PFSK-1 (cell line): ENCODE results near the gene TTC24.

Experiments
- POLR2AphosphoS5 ChIP-seq: IDR thresholded peaks from 2 replicates; pipeline ENCODE4 v1.6.1; 2012; ENCODE audit warnings: low read depth, mild to moderate bottlenecking, control low read depth, low read length, moderate library complexity
- SIN3A ChIP-seq: IDR thresholded peaks from 2 replicates; pipeline ENCODE4 v1.6.1; 2012; ENCODE audit warnings: mild to moderate bottlenecking, low read length, moderate library complexity, borderline replicate concordance; ENCODE audit not compliant: insufficient read depth
- TAF1 ChIP-seq: IDR thresholded peaks from 2 replicates; pipeline ENCODE4 v1.6.1; 2012; ENCODE audit warnings: low read length, control low read depth, borderline replicate concordance; ENCODE audit not compliant: insufficient read depth
- TF ChIP-seq, protein P1 (sequence below), 2 experiments: IDR thresholded peaks; 2 replicates each; pipeline versions ENCODE4 v1.6.1 to v1.8.0; 2011 to 2012; ENCODE audit warnings: low read depth in 2 of 2, low read length in 2 of 2, control low read depth in 1 of 2, inconsistent platforms in 1 of 2, mild to moderate bottlenecking in 1 of 2, moderate library complexity in 1 of 2; ENCODE audit not compliant: insufficient read depth in 1 of 2

GRCh38 chr1:156618853-156619581 lies 39.5 kb downstream of the TTC24 start, which contains the start of gene HAPLN2:
- TF ChIP-seq, protein P1, sequence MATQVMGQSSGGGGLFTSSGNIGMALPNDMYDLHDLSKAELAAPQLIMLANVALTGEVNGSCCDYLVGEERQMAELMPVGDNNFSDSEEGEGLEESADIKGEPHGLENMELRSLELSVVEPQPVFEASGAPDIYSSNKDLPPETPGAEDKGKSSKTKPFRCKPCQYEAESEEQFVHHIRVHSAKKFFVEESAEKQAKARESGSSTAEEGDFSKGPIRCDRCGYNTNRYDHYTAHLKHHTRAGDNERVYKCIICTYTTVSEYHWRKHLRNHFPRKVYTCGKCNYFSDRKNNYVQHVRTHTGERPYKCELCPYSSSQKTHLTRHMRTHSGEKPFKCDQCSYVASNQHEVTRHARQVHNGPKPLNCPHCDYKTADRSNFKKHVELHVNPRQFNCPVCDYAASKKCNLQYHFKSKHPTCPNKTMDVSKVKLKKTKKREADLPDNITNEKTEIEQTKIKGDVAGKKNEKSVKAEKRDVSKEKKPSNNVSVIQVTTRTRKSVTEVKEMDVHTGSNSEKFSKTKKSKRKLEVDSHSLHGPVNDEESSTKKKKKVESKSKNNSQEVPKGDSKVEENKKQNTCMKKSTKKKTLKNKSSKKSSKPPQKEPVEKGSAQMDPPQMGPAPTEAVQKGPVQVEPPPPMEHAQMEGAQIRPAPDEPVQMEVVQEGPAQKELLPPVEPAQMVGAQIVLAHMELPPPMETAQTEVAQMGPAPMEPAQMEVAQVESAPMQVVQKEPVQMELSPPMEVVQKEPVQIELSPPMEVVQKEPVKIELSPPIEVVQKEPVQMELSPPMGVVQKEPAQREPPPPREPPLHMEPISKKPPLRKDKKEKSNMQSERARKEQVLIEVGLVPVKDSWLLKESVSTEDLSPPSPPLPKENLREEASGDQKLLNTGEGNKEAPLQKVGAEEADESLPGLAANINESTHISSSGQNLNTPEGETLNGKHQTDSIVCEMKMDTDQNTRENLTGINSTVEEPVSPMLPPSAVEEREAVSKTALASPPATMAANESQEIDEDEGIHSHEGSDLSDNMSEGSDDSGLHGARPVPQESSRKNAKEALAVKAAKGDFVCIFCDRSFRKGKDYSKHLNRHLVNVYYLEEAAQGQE (IDR thresholded peaks at IDR 0.05; ENCODE audit: insufficient read depth in 1 of 2, low read depth in 2 of 2, low read length in 2 of 2): no peak
- no peak for TF ChIP-seq POLR2AphosphoS5
- no peak for TF ChIP-seq SIN3A
- TF ChIP-seq TAF1: no peak
